Gastroesophageal sphincter (tissue), 3 donors: ENCODE results near the gene MORN5.

Source experiments
- EP300 ChIP-seq: sonication (generic); formaldehyde crosslinking; IDR thresholded peaks from one replicate; pipeline ENCODE4 v1.6.1; 2017; ENCODE audit warnings: antibody characterized with exemption, mild to moderate bottlenecking
- TF ChIP-seq, protein P1 (sequence below), 4 experiments: fragments of 200-600 bp in 2 of 4; fragments of 450-650 bp in 2 of 4; sonication (generic) in 1 of 4; IDR thresholded peaks; one replicate each; pipeline ENCODE4 v1.5.1; 2017 to 2019; ENCODE audit warnings: antibody characterized with exemption in 4 of 4, mild to moderate bottlenecking in 2 of 4, moderate library complexity in 2 of 4

DNA sequence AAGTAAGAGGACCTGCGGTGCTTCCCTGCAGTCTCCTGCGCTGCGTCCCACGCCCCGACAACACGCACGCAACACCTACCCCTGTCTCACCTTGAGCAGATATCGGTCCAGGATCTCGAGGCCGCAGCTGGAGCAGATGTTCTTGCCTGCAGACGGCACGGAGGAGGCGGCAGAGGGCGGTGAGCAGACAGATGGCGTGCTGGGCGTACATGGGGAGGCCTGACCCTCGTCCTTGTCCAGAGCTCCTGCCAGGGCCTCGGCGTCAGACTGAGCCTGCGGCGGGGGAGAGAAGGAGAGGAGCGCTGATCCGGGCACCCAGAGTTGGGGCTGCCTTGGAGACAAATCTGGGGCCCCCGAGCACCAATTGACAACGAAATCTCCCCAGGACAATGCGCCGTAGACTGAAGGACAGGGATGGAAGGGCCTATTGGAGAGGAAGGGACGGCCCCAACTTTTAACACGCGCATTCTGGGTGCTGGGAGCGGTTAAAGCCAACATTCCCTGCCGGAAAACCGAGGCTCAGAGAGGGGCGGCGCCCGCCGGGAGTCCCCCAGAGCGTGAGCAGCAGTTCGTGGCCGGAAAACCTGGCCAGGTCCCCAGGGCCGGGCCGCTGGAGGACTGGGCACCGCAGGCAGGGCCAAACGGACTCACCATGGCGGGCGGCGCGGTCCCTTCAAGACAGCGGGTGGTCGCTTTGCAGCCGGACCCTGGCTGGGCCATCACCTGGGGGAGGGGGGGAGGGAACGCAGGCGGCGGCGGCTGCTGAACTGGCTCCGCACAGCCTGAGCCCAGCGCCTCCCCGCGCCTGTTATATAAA lies 67.3 kb downstream of the MORN5 start:
- TF ChIP-seq, protein P1, sequence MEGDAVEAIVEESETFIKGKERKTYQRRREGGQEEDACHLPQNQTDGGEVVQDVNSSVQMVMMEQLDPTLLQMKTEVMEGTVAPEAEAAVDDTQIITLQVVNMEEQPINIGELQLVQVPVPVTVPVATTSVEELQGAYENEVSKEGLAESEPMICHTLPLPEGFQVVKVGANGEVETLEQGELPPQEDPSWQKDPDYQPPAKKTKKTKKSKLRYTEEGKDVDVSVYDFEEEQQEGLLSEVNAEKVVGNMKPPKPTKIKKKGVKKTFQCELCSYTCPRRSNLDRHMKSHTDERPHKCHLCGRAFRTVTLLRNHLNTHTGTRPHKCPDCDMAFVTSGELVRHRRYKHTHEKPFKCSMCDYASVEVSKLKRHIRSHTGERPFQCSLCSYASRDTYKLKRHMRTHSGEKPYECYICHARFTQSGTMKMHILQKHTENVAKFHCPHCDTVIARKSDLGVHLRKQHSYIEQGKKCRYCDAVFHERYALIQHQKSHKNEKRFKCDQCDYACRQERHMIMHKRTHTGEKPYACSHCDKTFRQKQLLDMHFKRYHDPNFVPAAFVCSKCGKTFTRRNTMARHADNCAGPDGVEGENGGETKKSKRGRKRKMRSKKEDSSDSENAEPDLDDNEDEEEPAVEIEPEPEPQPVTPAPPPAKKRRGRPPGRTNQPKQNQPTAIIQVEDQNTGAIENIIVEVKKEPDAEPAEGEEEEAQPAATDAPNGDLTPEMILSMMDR (IDR thresholded peaks at IDR 0.05) = no peak
- no peak for TF ChIP-seq EP300
